B cell (primary cell): ENCODE results near the gene CBARP. TPM values are rescaled to one million over a fixed set of nuclear protein-coding genes. Genes with fewer than 3 reads are reported as not detected.

Experiments used
- ATAC-seq: fragments of 200-7000 bp; cut with Tn5 transposase; one replicate; pipeline ENCODE4 v1.10.0; 2021; ENCODE audit warnings: low read depth, mild to moderate bottlenecking, moderate number of reproducible peaks, moderate library complexity
- CTCF ChIA-PET: fragments of 350-600 bp; sonication (Branson Sonifier 250); formaldehyde crosslinking; loops from one replicate; lab custom pipeline; 2021; ENCODE audit warnings: antibody characterized with exemption, inconsistent platforms; lab: Charles Lee
- POLR2A ChIA-PET: fragments of 350-600 bp; sonication (Branson Sonifier 250); formaldehyde crosslinking; loops from one replicate; lab custom pipeline; 2021; ENCODE audit warnings: antibody characterized with exemption; lab: Charles Lee
- DNase-seq: peaks from one replicate; pipeline ENCODE4 v3.0.0; 2013
- H2AFZ ChIP-seq: 2 replicates; pipeline ENCODE4 v1.6.1; 2012; ENCODE audit warnings: mild to moderate bottlenecking, low read depth, low read length; ENCODE audit not compliant: insufficient read depth, poor library complexity, severe bottlenecking
- H3K27ac ChIP-seq, 2 donors: 1 replicate in 1 of 2; 2 replicates in 1 of 2; pipeline ENCODE4 v1.5.1; 2012 to 2013; ENCODE audit warnings: low read length in 2 of 2, mild to moderate bottlenecking in 2 of 2, moderate library complexity in 1 of 2
- H3K27me3 ChIP-seq, 4 experiments: fragments of 200-600 bp in 1 of 4; sonication (generic) in 1 of 4; replicated peaks in 1 of 4; 1 replicate in 2 of 4; 2 replicates in 2 of 4; pipeline versions ENCODE4 v1.6.1 to v1.7.0; 2013 to 2016; ENCODE audit warnings: low read length in 3 of 4, mild to moderate bottlenecking in 2 of 4, mixed read lengths in 1 of 4, moderate library complexity in 1 of 4; ENCODE audit not compliant: insufficient read depth in 4 of 4, control insufficient read depth in 3 of 4; ENCODE audit errors: control extremely low read depth in 1 of 4
- H3K36me3 ChIP-seq, 2 experiments: replicated peaks in 1 of 2; 1 replicate in 1 of 2; 2 replicates in 1 of 2; pipeline versions ENCODE4 v1.6.1 to v1.7.1; 2013; ENCODE audit warnings: low read length in 1 of 2; ENCODE audit not compliant: insufficient read depth in 2 of 2, control insufficient read depth in 1 of 2; ENCODE audit errors: control extremely low read depth in 1 of 2, extremely low read depth in 1 of 2
- H3K4me1 ChIP-seq, 2 donors: fragments of 200-600 bp in 1 of 2; sonication (generic) in 1 of 2; 1 replicate in 1 of 2; 2 replicates in 1 of 2; pipeline versions ENCODE4 v1.5.1 to v1.6.1; 2013 to 2017; ENCODE audit warnings: low read length in 2 of 2; ENCODE audit not compliant: control insufficient read depth in 2 of 2, insufficient read depth in 2 of 2
- H3K4me2 ChIP-seq: replicated peaks from 2 replicates; pipeline ENCODE3; 2012; ENCODE audit warnings: mild to moderate bottlenecking, low read depth, low read length; ENCODE audit not compliant: poor library complexity, severe bottlenecking
- H3K4me3 ChIP-seq, 5 experiments: fragments of 200-600 bp in 1 of 5; sonication (generic) in 1 of 5; 1 replicate in 3 of 5; 2 replicates in 2 of 5; pipeline versions ENCODE4 v1.5.1 to v1.7.0; 2011 to 2016; ENCODE audit warnings: low read length in 4 of 5, mild to moderate bottlenecking in 4 of 5, low read depth in 2 of 5, control low read depth in 1 of 5, moderate library complexity in 1 of 5; ENCODE audit not compliant: insufficient read depth in 1 of 5; ENCODE audit errors: control extremely low read depth in 1 of 5, extremely low read depth in 1 of 5
- H3K79me2 ChIP-seq: fragments of 200-600 bp; sonication (generic); one replicate; pipeline ENCODE4 v1.6.0; 2016; ENCODE audit warnings: low read length; ENCODE audit not compliant: control insufficient read depth, insufficient read depth
- H3K9ac ChIP-seq: fragments of 200-600 bp; sonication (generic); 2 replicates; pipeline ENCODE4 v1.6.1; 2017; ENCODE audit warnings: mild to moderate bottlenecking, low read length, moderate library complexity
- H3K9me3 ChIP-seq, 3 donors: one replicate each; pipeline versions ENCODE4 v1.6.1 to v1.7.1; 2013; ENCODE audit warnings: low read length in 2 of 3; ENCODE audit not compliant: control insufficient read depth in 2 of 3, insufficient read depth in 1 of 3; ENCODE audit errors: control extremely low read depth in 1 of 3
- H4K20me1 ChIP-seq: 2 replicates; pipeline ENCODE4 v1.6.0; 2012; ENCODE audit warnings: mild to moderate bottlenecking, low read length; ENCODE audit not compliant: insufficient read depth, control insufficient read depth, poor library complexity, severe bottlenecking
- H3K27ac Mint-ChIP-seq: one replicate; pipeline ENCODE4 v1.8.0; 2021; ENCODE audit warnings: mixed read lengths
- H3K27me3 Mint-ChIP-seq: one replicate; pipeline ENCODE4 v1.8.0; 2021; ENCODE audit warnings: mixed read lengths
- H3K4me1 Mint-ChIP-seq: one replicate; pipeline ENCODE4 v1.8.0; 2021; ENCODE audit warnings: mixed read lengths
- H3K4me3 Mint-ChIP-seq: one replicate; pipeline ENCODE4 v1.8.0; 2021; ENCODE audit warnings: mixed read lengths
- H3K9me3 Mint-ChIP-seq: one replicate; pipeline ENCODE4 v1.8.0; 2022; ENCODE audit warnings: mixed read lengths; ENCODE audit not compliant: insufficient read depth
- EZH2 ChIP-seq: IDR thresholded peaks from 2 replicates; pipeline ENCODE4 v1.6.1; 2012; ENCODE audit warnings: borderline replicate concordance, low read depth, mild to moderate bottlenecking, moderate library complexity, low read length; ENCODE audit not compliant: insufficient read depth, poor library complexity, severe bottlenecking
- WGBS: methylation state at CpG from one replicate; pipeline ENCODE4 v1.1.5; 2013; ENCODE audit warnings: missing lambda C conversion rate; ENCODE audit not compliant: insufficient coverage; 5-methylcytosine and 5-hydroxymethylcytosine counted together
- intact Hi-C: fragments of 100-400 bp; cut with micrococcal nuclease; formaldehyde crosslinking; loops from one replicate; pipeline ENCODE4 v1.10.0; 2022
- polyA plus RNA-seq: library from polyadenylated mRNA; depleted of rRNA; stranded (reverse); fragments of >200 nt; gene quantifications from 2 replicates; pipeline ENCODE4 v1.2.3, GENCODE V29; 2012
- total RNA-seq, 2 donors: library from RNA; stranded (reverse); fragments of 120-200 nt in 1 of 2; gene quantifications; 1 replicate in 1 of 2; 2 replicates in 1 of 2; pipeline versions ENCODE4 v1.2.3 to v1.2.4, GENCODE V29; 2013 to 2022
- TF ChIP-seq, protein P1 (sequence below): fragments of 200-600 bp; IDR thresholded peaks from one replicate; pipeline ENCODE4 v1.8.0; 2022; ENCODE audit warnings: antibody characterized with exemption, mild to moderate bottlenecking

CBARP gene
- total and polyA plus RNA-seq, 2 donors (not counting 1 experiment from before 2014, with no cell fraction given): not detected

DNA sequence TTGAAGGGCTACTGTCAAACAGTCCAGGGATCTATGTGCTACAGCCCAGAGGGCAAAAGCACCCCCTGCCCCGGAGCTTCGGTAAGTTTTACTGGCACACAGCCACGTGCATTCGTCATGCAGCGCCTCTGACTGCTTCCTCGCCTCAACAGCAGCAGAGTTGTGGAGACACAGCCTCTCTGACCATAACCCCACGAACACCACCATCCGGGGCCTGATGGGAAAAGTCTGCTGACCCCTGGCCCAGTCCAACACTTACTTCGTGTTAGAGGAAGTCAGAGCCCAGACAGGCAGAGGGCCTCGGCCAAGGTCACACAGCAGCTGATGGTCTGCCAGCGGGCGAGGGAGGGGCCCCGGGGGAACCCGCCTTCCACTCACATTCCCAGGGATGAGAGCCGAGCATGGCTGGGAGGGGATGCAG lies 5.1 kb downstream of the CBARP start:
- H3K9ac ChIP-seq: no peak overlapping the region
- H2AFZ ChIP-seq: no peak overlapping the region
- H3K9me3 ChIP-seq: no peaks in the 10 kb centered on the region
- peaks cover 0 to 15% (median 5%) of the 10 kb centered on the region in 4 experiments for H3K27me3 ChIP-seq
- no peaks in the 10 kb centered on the region for H4K20me1 ChIP-seq
- TF ChIP-seq, protein P1, sequence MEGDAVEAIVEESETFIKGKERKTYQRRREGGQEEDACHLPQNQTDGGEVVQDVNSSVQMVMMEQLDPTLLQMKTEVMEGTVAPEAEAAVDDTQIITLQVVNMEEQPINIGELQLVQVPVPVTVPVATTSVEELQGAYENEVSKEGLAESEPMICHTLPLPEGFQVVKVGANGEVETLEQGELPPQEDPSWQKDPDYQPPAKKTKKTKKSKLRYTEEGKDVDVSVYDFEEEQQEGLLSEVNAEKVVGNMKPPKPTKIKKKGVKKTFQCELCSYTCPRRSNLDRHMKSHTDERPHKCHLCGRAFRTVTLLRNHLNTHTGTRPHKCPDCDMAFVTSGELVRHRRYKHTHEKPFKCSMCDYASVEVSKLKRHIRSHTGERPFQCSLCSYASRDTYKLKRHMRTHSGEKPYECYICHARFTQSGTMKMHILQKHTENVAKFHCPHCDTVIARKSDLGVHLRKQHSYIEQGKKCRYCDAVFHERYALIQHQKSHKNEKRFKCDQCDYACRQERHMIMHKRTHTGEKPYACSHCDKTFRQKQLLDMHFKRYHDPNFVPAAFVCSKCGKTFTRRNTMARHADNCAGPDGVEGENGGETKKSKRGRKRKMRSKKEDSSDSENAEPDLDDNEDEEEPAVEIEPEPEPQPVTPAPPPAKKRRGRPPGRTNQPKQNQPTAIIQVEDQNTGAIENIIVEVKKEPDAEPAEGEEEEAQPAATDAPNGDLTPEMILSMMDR: no peak
- TF ChIP-seq EZH2: no peak
- intact Hi-C loops: no loop called here
- no peak for ATAC-seq
- H3K27ac ChIP-seq: no peak overlapping the region
- Mint-ChIP-seq H3K27me3 (no peaks in the 10 kb centered on the region), H3K9me3 (no peaks in the 10 kb centered on the region), H3K4me1 (no peaks in the 10 kb centered on the region), H3K27ac (no peak overlapping the region), H3K4me3 (no peak overlapping the region)
- DNase-seq: no peak
- ChIA-PET CTCF (interaction anchor here (1.1 kb wide), 1 partner anchor 12 kb away, joined by 3 read pairs; no protein-coding TSS in a partner anchor), POLR2A (interaction anchor here (0.7 to 1.1 kb wide), 2 partner anchors 36 to 384 kb away, joined by 3 to 6 read pairs; partner anchors contain the start of gene CIRBP)
- 65% methylated on average over 12 of the region's 15 CpGs for WGBS
- no peak overlapping the region for H3K4me3 ChIP-seq
- peaks cover 6% of the 10 kb centered on the region in 2 donors for H3K4me1 ChIP-seq
- H3K79me2 ChIP-seq: no peaks in the 10 kb centered on the region
- no peak overlapping the region for H3K4me2 ChIP-seq
- no peaks in the 10 kb centered on the region for H3K36me3 ChIP-seq
